NCI-H146 (cell line): ENCODE results near the gene AHCTF1.
A peak's percentile ranks its signal among the peaks of the same experiment; 100 is the strongest.
"Not testable (repeated sequence)": the region's sequence is repeated elsewhere in the genome, so short reads cannot be mapped to it uniquely, and the experiment has no call there.

Experiments
- DNase-seq: peaks from one replicate; lab custom pipeline; 2025; lab: John Stamatoyannopoulos, UW

The AHCTF1 gene

DNA sequence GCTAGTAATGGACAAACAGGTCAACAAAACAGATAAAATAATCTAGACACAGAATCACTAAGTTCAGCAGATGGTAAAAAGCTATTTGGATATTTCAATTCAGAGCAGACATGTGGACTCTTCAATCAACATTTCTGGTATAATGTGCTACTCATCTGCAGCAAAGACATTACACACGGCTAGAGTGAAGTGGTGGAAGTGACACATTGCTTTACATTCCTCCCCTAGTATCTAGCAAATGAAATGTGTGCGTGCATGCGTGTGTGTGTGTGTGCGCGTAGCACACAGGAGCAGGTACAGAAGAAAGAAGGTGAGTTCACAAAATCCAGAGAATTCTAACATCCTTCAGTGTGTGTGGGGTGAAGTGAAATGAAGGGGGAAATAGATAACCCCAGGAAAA lies 8.3 kb downstream of the AHCTF1 start:
- DNase-seq = no peak

DNA sequence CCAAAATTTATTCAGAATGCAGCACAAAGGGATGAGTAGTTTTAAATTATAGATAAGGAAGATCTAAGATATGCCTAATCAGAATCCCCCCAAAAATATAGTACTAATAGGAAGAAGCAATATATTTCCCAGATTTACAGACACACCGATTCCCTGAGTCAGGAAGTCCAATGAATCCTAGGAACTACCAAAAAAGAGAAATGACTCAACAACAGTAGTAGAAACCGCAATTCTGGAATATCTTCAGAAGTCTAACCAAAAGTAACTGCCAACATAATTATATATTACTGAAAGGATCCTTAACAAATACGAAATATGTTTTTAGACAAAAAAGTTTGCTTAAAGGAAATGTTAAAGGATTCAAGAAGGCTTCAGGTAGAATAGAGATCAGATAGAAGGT lies 10.3 kb downstream of the AHCTF1 start:
- no peak for DNase-seq

DNA sequence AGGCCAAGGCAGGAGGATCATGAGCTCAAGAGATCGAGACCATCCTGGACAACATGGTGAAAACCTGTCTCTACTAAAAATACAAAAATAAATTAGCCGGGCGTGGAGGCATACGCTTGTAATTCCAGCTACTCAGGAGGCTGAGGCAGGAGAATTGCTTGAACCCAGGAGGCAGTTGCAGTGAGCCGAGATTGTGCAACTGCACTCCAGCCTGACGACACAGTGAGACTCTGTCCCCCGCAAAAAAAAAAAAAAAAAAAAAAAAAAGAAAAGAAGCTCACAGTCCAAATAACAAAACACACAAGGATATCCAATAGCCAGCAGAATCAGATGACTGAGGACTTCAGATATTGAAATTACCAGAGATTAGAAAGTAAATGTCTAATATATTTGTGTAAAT lies 11.8 kb downstream of the AHCTF1 start:
- no peak for DNase-seq

DNA sequence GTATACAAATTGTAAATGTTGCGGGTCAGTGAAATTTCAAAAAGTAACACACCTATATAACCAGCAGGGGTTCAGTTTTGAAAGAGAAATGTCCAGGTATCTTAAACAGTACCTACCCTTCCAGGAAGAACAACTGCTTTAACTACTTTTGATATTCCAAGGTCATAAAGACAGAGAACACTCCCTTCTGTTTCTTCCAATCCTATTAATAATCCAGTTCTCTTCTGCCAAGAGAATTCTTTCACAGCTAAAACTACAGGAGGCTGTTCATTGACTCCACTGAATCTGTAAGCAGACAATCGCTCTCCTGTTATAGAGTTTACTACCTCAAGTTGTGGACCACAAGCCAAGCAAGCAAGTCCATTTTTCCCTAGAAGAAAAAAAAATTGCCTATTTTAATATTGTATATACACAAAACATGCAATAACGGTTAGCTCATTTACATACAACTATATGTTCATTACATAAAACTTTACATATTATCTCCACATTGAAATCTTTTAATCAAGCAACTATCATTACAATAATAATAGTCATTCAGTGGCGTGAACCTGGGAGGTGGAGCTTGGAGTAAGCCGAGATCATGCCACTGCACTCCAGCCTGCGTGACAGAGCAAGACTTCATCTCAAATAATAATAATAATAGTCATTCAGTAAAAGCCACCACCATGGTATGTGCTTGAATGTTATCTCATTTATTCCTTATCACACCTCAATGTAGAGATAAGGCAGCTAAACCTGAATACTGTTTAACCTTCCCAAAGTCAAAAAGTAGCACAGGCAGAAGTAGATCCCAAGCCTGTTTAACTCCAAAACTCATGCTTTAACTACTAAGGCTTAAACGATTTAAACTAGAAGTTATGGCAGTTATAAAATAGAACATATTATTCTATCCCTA lies 15.5 kb downstream of the AHCTF1 start:
- not testable (repeated sequence) for DNase-seq

DNA sequence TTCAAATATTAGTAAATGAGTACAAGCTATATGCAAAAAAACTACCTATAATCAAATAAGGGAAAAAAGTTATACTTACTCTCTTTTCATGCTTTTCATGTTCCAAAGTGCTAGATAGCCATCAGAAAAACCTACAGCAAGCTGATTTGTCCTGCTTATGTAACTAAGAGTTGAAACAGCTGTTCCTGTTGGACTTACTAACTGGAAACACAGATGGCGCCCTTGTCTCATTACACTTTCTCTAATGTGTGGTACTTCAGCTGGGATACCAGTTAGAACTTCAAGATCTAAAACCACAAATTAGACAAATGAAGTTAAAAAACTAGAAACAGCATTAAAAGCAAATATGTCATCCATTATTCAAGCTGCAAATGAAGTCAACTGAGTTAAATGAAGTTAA lies 24.3 kb downstream of the AHCTF1 start:
- peak; percentile 48 for DNase-seq

DNA sequence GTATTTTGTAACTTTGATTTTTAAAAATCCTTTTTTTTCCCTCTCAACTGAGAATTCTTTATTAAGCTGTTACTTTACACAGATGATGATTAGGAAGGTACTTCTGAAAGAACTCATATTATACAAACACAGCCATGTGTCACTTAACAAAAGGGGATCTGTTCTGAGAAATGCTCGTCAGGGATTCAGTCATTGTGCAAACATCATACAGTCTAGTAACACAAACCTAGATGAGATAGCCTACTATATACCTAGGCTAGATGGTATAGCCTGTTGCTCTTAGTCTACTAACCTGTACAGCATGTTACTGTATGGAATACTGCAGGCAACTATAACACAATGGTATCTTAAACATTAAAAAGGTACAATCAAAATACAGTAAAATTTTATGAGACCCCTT lies 24.9 kb downstream of the AHCTF1 start:
- DNase-seq = no peak

DNA sequence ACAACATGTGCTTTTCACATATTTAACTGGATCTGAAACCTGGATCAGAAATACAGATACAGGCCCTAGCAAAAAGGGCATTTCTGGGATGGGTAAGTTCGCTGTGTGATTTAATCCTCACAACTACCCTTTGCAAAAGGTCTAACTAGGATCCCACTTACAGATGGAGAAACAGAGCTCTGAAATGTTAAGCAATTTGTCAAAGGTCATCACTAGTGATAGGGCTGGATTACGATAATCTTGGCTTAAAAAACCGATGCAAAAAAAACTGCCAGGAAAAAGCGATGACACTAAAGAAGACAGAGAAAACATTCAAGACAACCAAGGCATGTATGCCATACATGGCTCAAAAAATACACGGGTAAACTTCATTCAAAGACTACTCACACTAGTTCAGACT lies 29.9 kb downstream of the AHCTF1 start:
- DNase-seq = no peak

DNA sequence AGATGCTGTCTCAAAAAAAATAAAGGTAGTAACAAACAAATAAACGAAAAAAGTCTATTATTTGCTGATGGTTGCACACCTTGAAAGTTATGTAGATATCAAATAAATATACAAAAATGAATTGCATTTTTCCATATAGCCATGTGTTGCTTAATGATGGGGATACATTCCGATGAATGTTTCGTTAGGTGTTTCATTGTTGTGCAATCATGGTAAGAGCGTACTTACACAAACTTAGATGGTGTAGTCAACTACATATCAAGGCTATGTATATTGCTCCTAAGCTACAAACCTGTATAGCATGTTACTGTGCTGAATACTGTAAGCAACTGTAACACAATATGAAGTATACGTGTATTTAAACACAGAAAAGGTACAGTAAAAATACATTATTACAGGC lies 34.4 kb downstream of the AHCTF1 start:
- DNase-seq = no peak

DNA sequence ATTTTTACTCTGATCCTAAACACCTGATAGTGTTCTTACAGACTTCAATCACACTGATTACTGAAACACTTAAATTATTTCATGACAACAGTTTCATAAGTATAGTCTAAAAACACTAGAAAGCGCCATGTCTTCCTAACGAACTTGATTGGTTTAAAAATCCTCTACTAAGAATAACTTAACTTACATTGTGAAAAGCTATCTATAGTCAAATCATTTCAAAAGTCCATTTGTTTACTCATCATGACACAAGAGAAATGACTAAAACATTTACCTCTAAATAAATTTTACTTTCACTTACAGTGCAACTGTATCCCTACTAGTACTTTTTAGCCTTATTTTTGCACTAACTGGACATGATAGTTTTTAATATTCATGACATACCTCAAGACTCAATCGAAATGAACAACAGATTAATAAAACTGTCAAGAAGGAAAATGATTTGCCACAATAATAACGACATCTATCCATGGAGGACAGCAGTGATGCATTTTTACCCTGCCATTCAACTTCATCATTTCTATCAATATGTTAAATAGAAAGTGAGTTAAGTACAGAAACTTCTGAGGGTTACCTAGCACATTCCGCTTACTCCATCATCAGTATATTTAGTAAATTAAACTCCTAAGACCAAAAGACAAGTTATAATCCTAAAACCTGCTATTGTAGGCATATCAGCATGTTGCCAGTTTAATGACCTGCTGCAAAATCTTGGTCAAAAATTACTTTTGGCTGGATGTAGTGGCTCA lies 38.4 kb downstream of the AHCTF1 start:
- no peak for DNase-seq

DNA sequence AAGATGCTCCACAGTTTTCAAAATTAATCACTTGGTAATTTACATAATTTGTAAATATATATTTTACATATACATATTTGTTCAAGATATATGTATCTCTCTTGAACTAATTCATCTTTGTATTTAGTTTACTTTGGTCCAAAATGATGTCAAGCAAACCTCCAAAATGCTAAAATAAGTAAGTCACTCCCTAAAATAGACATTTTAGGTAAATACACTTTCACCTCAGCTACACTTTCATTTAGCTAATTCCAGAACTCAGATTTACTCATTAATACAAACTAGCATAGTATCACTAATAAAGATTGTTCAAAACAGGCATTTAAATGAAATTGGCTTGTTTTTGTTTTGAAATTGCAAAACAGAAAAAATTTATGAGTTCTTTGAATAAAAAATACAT lies 40.6 kb downstream of the AHCTF1 start:
- no peak for DNase-seq

DNA sequence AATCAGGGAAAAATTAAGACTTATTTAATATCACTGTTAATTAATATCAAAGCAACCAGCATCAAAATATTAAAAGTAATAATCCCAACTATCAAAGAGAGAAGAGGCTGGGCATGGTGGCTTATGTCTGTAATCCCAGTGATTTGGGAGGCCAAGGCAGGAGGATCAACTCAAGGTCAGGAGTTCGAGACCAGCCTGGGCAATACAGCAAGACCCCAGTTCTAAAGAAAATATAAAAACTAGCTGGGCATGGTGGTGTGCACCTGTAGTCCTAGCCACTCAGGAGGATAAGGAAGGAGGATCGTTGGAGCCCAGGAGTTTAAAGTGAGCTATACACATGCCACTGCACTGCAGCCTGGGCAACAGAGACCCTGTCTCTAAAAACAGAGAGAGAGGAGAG lies 43.2 kb downstream of the AHCTF1 start:
- no peak for DNase-seq

DNA sequence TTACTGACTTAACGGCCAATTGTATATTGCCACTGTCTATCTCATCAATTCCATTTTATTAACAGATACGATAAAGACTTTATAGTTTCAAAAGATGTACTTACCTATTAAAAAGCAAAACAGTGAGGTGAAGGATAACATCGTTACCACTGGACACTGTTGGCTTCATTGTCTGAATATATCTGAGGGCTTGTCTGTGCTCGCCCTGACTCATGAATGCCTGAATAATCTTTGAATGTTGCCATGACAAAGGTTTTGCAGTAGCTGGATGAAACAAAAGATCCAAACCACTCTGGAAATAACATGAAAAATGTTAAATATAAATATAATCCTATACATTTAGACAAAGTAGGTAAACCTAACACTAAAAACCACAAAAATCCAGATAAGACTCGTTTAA lies 46.4 kb downstream of the AHCTF1 start:
- DNase-seq = not testable (repeated sequence)

DNA sequence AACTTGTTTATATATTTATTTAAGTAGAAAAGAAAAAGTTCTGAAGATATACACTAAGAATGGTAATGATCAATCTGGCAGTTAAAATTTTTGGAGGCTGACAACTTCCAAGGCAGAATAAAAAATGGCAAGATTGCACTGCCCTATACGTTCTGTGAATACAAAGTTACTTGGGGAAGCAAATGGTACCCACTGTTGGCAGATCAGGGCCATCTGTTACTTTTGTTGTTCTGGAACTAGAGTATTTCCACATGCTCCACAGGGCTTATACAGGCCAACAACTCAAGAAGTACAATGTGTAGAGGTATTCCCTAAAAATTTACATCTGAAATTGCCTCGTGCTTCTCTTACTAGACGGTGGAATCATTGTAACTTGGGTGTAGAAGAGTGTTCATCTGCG lies 53.2 kb downstream of the AHCTF1 start:
- DNase-seq = no peak

DNA sequence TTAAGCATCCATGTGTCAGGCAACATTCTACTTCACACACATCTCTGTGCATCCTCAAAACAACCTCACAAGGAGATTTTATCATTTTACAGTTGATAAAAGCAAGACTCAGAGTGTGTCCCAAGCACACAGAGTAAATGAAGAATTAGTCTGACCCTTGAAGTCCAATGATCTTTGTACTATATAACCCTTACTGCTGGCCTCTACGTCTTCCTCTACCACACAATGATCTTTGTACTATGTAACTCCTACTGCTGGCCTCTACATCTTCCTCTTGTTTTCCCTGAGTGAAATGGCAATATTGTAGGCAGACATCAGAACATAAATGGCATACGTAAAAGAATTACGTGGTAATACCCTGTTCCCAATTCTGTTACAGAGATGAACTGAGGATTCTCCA lies 55.3 kb downstream of the AHCTF1 start:
- no peak for DNase-seq

DNA sequence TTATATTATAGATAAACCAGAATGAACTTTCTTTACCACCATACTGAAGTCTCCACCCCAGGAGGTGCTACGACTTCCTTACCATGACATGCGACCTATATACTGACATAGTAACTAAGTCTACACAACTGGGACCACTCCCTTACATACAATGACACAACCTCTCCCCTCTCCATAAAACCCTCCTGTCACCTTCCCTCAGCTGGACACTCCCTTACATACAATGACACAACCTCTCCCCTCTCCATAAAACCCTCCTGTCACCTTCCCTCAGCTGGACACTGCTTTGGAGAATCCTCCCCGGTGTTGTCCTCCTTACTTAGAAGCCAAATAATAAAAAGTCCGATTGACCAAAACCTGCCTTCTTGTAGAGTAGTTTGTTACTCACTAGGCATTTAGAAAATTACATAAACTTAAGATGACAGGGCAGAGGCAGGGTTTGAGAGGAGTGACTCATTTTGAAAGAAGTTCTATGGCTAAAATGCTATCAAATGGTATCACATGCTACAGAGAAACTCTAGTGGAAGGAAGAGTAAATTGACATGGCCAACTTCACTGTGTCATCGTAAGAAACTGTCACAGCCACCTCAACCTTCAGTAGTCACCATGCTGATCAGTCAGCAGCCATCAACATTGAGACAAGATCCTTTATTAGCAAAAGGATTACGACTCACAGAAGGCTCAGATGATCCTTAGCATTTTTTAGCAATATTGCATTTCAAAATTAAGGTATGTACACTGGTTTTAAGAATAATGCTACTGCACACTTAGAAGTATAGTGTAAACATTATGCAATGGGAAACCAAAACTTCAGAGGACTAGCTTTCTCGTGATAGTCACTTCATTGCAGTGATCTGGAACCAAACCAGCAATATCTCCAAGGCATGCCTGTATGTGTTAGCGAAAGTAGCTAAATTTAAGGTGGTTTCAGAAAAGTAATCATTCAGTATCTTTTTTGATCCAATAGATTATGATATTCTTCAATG lies 56.4 kb downstream of the AHCTF1 start:
- DNase-seq = no peak

DNA sequence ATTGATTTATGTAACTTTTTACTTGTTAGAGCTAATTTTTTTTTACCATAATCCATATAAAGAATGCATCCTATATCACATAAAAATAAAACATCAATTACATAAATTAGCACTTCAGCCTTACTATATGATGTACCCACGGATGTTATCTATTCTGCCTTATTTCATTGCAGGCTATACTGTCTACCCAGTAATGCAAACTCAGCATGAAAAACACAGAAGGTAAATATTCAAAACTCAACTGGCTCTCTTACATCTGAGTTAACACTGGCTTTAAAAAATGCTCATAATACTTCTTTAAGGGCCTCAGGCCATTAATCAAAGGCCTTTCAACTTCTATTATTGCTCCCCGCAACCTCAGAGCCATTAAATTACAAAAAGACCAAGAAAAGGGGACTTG lies 65.8 kb downstream of the AHCTF1 start:
- no peak for DNase-seq

DNA sequence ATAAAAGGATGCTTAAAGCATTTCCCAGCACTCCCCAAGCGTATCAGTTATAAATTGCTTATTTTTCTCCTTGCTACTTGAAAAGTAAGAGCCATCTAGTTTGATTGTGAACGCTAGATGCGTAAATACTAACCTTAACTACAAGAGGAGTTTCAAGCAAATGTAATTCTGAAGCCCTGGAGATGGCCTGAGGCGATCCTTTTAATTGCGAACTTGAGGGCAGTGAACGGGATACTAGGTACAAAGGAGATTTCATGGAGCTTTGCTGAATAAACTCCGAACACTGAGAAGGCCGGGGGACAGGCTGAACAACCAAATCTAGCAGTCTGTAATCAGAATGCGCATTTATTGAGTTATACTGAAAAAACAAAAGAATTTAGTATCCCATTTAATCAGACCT lies 68.0 kb downstream of the AHCTF1 start:
- DNase-seq = not testable (repeated sequence)

DNA sequence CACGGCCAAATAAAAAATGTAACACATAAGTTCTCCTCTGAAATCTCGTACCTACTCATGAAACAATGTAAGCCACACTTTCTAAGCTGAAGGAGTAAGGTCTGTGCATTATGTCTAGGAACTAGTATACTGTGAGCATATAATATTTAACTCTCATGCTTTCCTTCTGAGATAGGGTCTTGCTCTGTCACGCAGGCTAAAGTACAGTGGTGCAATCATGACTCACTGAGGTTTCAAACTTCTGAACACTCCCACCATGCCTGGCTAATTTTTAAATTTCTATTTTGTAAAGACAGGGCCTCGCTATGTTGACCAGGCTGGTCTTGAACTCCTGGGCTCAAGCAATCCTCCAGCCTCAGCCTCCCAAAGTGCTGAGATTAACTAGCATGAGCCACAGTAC lies 71.3 kb downstream of the AHCTF1 start:
- DNase-seq = no peak

DNA sequence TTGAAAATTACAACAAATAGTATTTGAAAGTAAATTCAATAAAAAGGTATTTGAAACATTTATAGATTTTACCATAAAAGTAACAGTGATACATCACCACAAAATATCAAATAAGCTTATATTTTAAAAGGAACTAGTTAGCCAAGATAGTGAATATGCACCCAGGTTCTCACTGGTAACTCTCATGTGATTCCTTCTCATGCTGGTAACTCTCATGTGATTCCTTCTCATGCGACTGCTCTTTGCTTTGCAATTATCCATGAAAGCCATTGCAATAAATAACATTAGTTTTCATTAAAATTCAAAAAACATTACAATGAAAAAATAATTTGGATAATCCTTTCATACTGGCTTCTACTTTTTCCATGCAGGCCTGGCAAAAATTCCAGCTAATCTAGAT lies 75.4 kb downstream of the AHCTF1 start:
- no peak for DNase-seq

DNA sequence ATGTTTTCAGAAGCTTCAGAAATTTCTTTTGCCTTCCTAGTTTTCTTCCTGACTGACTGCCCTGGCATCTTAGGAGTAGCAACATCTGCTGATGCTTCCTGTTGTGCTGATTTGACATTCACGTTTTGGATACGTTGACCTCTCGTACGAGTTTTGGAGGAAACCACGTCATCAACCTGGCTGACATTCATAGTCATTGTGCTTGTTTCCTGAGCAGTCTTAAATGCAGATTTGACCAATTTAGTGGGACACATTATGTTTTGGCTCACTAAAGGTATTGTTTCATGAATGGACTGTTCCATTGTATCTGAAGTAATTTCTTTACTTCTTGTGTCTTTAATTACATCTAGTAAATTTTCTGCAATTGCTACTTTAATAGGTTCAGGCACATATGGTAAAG lies 81.1 kb downstream of the AHCTF1 start:
- DNase-seq = not testable (repeated sequence)

DNA sequence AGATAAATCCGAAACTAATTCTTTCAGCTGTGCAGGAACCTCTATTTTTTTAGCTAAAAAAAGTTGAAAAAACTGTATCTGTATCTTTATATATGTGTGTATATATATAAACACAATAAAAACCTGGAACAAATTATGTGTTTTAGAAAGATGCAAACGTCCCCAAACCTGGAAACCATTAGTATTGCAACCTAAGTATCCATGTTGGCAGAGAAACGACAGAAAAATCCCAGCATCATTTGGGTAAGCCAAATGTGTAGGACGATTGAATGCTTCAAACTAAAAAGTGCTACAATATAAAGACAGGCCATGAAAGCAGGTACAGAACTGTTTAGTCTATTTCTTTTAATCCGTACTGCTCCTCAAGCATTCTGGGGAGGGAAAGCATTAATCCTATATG lies 87.9 kb downstream of the AHCTF1 start:
- no peak for DNase-seq

DNA sequence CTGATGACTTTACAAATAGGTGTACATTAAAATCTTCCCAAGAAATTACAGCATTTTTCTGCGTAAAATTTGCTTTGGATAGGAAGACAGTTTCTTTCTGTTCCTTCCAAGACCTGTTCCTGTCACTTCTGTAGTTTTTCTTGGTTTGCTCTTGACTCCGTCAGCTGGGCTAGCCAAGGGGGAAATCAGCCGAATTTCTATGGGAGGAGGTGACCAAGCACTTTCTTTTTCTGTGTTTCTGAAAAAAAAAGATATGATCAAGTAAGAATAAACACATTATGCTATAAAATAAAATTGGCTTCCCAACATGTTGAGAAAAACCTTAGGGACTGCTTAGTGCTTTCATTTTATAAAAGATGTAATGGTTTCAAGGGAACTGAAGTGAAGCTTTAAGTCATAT lies 91.0 kb downstream of the AHCTF1 start:
- not testable (repeated sequence) for DNase-seq
